WTC11 (cell line): Measurements from ENCODE around the gene ITGA6.

Source experiments
- ATF2 ChIP-seq: sonication (generic); formaldehyde crosslinking; IDR thresholded peaks from 2 replicates; pipeline ENCODE4 v1.8.1; 2022; ENCODE audit warnings: low read depth, missing genetic modification reagents, borderline replicate concordance
- CTCF ChIP-seq: fragments of 200-600 bp; IDR thresholded peaks from 2 replicates; pipeline ENCODE4 v1.8.0; 2022; ENCODE audit warnings: antibody characterized with exemption
- E2F4 ChIP-seq: sonication (generic); formaldehyde crosslinking; IDR thresholded peaks from 2 replicates; pipeline ENCODE4 v1.8.1; 2022; ENCODE audit warnings: low read depth, mild to moderate bottlenecking, moderate library complexity, missing genetic modification reagents, borderline replicate concordance
- ESRRA ChIP-seq: sonication (generic); formaldehyde crosslinking; IDR thresholded peaks from 2 replicates; pipeline ENCODE4 v1.8.1; 2022; ENCODE audit warnings: mild to moderate bottlenecking, missing genetic modification reagents, borderline replicate concordance
- FOXK1 ChIP-seq: sonication (generic); formaldehyde crosslinking; IDR thresholded peaks from 2 replicates; pipeline ENCODE4 v1.8.0; 2022; ENCODE audit warnings: mild to moderate bottlenecking, moderate library complexity, missing genetic modification reagents
- MAX ChIP-seq: sonication (generic); formaldehyde crosslinking; IDR thresholded peaks from 2 replicates; pipeline ENCODE4 v1.8.0; 2022; ENCODE audit warnings: mild to moderate bottlenecking, missing genetic modification reagents
- NFYB ChIP-seq: sonication (generic); formaldehyde crosslinking; conservative IDR thresholded peaks from 2 replicates; pipeline ENCODE4 v1.8.0; 2022; ENCODE audit warnings: low read depth, missing genetic modification reagents
- TEAD1 ChIP-seq: sonication (generic); formaldehyde crosslinking; IDR thresholded peaks from 2 replicates; pipeline ENCODE4 v1.8.0; 2022; ENCODE audit warnings: mild to moderate bottlenecking, missing genetic modification reagents
- USF2 ChIP-seq: sonication (generic); formaldehyde crosslinking; IDR thresholded peaks from 2 replicates; pipeline ENCODE4 v1.8.1; 2023; ENCODE audit warnings: mild to moderate bottlenecking, missing genetic modification reagents, moderate library complexity
- ZNF281 ChIP-seq: sonication (generic); formaldehyde crosslinking; IDR thresholded peaks from 2 replicates; pipeline ENCODE4 v1.8.0; 2023; ENCODE audit warnings: mild to moderate bottlenecking, missing genetic modification reagents

GRCh38 chr2:172412984-172413492, 14.3 kb upstream of the ITGA6 start:
- TF ChIP-seq FOXK1 (CRISPR knock-in tag) (no peak), ESRRA (no peak), NFYB (no peak), ZNF281 (CRISPR knock-in tag) (no peak), CTCF (no peak), ATF2 (CRISPR knock-in tag) (no peak), TEAD1 (CRISPR knock-in tag) (no peak), MAX (CRISPR knock-in tag) (no peak), USF2 (CRISPR knock-in tag) (no peak), E2F4 (no peak)
